Lung microvascular endothelial cell (primary cell): ENCODE measurements around the gene GUCY1B1. TPM values are rescaled to one million over a fixed set of nuclear protein-coding genes. Genes with fewer than 3 reads are reported as not detected.

Experiments
- DNase-seq, 2 donors: peaks; one replicate each; pipeline versions ENCODE4 v3.0.0 to v3.0.0-alpha.2; 2010; ENCODE audit warnings: low read depth in 2 of 2
- total RNA-seq: library from RNA; depleted of rRNA; stranded (reverse); fragments of >200 nt; gene quantifications from 2 replicates; pipeline ENCODE4 v1.2.1, GENCODE V29; 2014

GUCY1B1 gene
- total RNA-seq, 1 donor from 2014 or later = 1.4 TPM

DNA sequence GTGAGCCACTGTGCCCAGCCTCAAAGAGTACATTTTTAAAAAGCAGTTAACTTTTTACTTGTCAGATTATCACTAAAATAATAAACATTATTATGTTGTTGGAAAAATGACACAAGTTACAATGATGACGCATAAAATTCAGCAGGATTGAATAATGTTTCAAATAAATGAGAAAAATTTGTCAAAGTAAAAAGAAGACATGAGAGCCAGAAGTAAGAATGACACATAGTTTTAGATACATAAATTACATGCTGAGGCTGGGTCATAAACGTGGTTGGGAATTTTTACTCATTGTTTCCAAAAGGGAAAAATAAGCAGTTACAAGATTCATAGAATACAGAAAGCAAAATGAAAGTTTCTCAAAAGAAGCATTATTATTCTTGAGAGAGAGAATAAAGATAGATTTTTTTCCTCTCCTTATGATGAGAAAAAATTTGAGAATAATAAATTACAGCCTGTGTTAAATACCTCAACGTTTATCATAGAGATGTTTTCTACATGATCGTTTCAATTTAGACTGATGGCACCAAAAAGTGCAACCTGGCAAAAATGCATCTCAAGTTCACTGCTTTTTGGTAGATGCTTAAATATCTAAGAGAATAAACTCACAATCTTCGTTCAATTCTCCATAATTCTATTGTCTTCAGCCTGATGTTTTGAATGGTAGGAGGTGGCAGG, 40.4 kb downstream of the GUCY1B1 start:
- no peak for DNase-seq

- DNase-seq = no peak
Measured at GRCh38 chr4:155799794-155800123, 40.9 kb downstream of the GUCY1B1 start.

GRCh38 chr4:155800685-155801343, 42.0 kb downstream of the GUCY1B1 start:
- DNase-seq = no peak

- no peak for DNase-seq
Measured at GRCh38 chr4:155802190-155802959, 43.6 kb downstream of the GUCY1B1 start.

- peak in 1 of 2 donors; percentile 0 for DNase-seq
Measured at GRCh38 chr4:155805016-155805415, 46.2 kb downstream of the GUCY1B1 start.

DNA sequence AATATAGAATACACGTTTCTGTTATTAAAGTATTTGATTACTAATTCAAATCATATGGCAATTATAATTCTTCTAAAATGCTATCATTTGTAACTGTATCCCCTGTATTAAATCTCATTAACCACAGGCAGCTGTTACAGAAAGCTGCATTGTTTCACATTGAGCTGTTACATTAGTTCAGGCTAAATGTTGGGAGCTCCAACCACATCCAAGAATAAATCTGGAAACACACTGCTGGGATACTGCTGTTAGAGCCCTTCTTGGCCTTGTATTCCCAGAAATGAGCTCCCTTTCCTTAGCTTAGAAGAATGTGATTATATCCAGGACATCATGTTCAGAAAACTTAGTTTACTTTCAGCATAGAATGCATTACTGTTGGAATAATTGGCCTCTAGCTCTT, 48.2 kb downstream of the GUCY1B1 start:
- DNase-seq = no peak

- peak; percentile 55 to 60 for DNase-seq
Measured at GRCh38 chr4:155809835-155810234, 51.0 kb downstream of the GUCY1B1 start.

DNA sequence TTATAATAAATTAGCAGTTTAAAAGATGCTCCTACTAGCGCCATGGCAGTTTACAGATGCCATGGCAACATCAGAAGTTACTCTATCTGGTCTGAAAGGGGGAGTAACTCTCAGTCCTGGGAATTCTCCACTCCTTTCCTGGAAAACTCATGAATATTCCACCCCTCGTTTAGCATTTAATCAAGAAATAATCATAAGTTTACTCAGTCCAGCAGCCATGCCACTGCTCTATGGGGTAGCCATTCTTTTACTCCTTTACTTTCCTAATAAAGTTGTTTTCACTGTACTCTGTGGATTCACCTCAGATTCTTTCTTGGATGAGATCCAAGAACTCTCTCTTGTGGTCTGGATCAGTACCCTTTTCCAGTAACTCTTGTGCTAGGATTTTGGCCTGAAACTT, 52.3 kb downstream of the GUCY1B1 start:
- DNase-seq = no peak

- DNase-seq = no peak
Measured at GRCh38 chr4:155818639-155819038, 59.8 kb downstream of the GUCY1B1 start.

- no peak for DNase-seq
Measured at GRCh38 chr4:155819066-155819465, 60.2 kb downstream of the GUCY1B1 start.

- no peak for DNase-seq
Measured at GRCh38 chr4:155820887-155821518, 62.2 kb downstream of the GUCY1B1 start.

GRCh38 chr4:155822572-155822971, 63.8 kb downstream of the GUCY1B1 start:
- DNase-seq = no peak

DNA sequence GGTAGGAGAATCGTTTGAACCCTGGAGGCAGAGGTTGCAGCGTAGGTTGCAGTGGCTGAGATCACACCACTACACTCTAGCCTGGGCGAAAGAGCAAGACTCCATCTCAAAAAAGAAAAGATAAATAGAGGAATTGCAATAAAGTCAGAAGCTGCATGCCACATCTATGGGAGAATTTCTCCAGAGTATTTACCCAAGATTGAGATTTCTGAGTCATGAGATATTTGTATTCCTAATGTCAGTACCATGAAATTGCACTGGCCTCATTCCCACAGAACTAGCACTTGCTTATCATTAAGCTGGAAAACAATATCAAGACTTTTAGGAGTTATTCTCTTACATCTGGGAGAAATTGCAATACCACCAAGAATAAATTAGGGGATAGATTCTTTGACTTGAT, 69.8 kb downstream of the GUCY1B1 start:
- no peak for DNase-seq

GRCh38 chr4:155832664-155833063, 73.8 kb downstream of the GUCY1B1 start:
- no peak for DNase-seq

GRCh38 chr4:155837203-155837796, 78.5 kb downstream of the GUCY1B1 start:
- DNase-seq = no peak

GRCh38 chr4:155842080-155842479, 83.3 kb downstream of the GUCY1B1 start:
- DNase-seq = no peak

DNA sequence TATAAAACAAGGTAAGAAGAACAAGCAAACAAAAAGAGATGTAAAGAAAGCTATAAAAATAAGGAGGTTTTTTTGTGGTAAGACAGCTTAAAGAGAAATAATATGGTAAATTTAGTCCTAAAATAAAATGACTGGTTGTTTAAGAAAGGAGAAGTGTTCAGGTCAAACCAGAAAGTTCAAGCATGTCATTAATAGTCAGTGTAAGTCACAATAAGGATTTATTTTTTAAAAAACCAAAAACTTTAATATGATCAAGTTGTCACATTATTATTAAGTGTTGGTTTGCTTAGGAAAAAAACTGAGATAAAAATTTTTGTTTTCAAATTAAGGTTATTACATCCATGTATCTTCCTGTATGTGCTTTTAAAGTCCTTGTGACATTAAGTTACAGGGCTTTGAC, 88.1 kb downstream of the GUCY1B1 start:
- DNase-seq = no peak

DNA sequence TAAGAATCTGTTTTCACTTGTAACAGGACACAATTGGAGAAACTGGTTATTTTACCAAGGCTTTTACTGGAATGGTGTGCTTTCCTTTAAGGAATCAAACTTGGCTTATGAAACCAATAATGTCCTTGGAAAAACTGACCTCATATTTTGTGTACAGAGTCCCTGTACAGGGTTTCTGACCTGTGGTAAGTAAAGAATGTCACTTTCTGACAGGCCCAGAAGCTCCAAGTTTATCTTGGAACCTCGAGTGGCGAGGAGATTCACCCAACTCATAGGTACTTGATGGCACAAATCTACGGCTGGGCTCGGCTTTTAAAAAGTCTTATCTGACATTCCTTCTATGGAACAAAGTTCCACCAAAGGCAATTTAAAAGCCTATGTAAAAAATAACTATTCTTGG, 90.2 kb downstream of the GUCY1B1 start:
- DNase-seq = no peak

GRCh38 chr4:155853189-155853588, 94.4 kb downstream of the GUCY1B1 start:
- DNase-seq = no peak

DNA sequence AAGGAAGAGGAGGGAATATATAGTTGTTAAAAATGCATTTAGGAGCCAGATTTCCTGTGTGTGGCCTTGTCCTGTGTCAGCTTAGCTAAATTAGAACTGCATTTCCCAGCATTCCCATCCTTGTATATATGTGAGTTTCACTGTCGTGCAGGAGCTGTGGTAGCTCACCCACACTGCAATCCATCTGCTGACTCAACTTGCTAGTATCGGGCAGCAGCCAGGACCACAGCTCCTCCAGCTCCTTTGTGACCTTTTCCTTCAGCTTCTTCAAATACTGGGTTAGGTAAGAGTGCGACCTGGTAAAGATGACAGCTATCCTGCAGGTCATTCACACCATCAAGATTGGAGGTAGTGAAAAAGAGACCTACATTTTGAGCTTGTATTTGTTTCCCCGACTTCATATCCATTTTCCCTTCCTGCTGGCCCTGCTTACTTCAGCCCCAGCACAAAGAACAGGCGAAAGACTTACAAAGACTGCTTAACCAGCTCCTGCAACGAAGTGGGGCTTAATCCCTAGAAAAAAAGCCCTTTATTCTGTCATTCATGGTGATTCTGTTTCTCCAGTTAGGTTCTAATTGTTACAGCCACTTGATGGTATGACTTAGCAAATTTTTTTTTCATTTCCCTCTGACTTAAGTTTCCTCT, 95.9 kb downstream of the GUCY1B1 start:
- DNase-seq = no peak

DNA sequence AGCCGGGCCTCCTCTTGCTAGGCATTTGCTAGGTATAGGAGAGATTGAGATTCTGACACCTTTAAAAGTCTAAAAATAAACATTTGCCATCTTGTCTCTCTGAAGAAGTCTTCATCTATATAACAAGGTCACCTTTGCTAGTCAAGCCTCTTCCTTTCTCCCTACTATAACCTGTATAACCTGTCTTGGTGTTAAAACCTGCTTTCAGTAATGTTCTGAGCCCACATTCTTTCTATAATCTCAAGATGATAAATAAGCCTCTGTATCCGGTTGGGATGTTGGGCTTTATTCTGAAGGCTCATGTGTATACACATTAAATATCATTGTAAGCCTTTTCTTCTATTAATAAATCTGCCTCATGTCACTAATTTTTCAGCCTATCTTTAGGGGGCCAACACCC, 97.1 kb downstream of the GUCY1B1 start:
- no peak for DNase-seq
